ENCODE measurements around the gene F10.
"Not testable (repeated sequence)": the region's sequence is repeated elsewhere in the genome, so short reads cannot be mapped to it uniquely, and the experiment has no call there.

F10 gene

DNA sequence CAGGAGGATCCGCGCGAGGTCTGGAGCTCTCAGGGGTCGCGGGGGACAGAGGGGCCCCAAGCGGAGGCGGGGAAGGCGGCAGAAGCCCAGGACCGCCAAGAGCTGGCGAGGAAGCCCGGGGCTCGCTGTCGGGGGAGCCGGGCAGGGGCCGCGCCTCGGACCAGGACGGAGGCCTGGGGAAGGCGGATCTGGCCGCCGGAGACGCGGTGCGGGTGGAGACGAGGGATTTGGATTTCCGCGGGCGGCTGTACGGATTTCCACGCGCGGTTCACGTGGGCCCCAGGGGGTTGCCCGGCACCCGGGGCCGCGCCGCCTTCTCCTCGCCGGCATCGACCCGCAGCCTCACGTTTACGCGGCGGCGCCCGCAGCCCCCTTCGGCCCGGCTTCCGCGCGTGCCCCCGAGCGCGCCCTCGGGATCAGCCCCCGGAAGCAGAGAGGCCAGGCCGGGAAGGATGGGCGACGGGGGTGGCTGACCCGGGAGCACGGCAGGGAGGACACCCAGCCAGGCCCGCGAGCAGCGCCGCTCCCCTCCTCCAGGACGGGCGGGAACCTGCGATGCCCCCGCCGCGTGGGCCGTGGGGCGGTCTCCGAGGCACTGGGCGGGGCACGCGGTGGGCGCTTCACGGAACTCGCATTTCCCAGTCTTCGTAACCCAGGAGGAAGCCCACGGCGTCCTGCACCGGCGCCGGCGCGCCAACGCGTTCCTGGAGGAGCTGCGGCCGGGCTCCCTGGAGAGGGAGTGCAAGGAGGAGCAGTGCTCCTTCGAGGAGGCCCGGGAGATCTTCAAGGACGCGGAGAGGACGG is 12.3 kb upstream of the F10 start:
- H3K4me3 ChIP-seq (ENCODE audit: low read depth, low read length): no peak overlapping the region

DNA sequence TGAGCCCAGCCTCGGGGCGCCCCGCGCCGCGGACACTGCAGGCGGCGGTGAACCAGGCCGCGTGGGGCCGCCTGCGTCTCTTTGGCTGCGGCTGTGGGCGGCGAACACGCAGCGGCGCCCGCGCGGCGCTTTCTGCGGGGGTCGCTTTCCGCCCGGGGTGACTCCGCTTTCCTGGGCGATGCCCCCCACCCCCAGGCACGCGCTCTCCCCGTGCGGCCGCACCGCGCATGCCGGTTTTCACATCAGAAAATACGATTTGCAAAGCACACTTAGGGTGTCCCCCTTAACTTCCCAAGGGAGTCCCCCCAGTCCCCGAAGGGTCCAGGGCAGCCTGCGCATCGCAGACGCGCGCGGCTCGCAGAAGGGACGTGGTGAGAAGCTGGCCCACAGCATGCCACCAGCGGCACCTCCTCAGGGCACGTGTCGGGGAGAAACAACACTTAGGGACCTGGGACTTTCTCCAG is 11.7 kb upstream of the F10 start:
- TF ChIP-seq, protein P1, sequence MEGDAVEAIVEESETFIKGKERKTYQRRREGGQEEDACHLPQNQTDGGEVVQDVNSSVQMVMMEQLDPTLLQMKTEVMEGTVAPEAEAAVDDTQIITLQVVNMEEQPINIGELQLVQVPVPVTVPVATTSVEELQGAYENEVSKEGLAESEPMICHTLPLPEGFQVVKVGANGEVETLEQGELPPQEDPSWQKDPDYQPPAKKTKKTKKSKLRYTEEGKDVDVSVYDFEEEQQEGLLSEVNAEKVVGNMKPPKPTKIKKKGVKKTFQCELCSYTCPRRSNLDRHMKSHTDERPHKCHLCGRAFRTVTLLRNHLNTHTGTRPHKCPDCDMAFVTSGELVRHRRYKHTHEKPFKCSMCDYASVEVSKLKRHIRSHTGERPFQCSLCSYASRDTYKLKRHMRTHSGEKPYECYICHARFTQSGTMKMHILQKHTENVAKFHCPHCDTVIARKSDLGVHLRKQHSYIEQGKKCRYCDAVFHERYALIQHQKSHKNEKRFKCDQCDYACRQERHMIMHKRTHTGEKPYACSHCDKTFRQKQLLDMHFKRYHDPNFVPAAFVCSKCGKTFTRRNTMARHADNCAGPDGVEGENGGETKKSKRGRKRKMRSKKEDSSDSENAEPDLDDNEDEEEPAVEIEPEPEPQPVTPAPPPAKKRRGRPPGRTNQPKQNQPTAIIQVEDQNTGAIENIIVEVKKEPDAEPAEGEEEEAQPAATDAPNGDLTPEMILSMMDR (IDR thresholded peaks at IDR 0.05; ENCODE audit: borderline replicate concordance, insufficient read depth, low read depth, low read length): no peak
- no peak overlapping the region for H3K4me3 ChIP-seq (ENCODE audit: low read depth, low read length)

More for the DNA sequence above, 12.3 kb upstream of the F10 start:
- TF ChIP-seq, protein P1 (IDR thresholded peaks at IDR 0.05; ENCODE audit: borderline replicate concordance, insufficient read depth, low read depth, low read length): no peak

DNA sequence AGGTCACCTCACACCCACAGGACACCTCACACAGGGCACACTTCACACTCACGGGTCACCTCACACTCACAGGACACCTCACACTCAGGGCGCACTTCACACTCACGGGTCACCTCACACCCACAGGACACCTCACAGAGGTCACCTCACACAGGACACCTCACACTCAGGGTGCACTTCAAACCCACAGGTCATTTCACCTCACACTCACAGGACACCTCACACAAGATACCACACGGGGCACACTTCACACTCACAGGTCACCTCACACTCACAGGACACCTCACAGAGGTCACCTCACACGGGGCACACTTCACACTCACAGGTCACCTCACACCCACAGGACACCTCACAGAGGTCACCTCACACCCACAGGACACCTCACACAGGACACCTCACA is 10.8 kb upstream of the F10 start:
- H3K4me3 ChIP-seq (ENCODE audit: low read depth, low read length): not testable (repeated sequence)

DNA sequence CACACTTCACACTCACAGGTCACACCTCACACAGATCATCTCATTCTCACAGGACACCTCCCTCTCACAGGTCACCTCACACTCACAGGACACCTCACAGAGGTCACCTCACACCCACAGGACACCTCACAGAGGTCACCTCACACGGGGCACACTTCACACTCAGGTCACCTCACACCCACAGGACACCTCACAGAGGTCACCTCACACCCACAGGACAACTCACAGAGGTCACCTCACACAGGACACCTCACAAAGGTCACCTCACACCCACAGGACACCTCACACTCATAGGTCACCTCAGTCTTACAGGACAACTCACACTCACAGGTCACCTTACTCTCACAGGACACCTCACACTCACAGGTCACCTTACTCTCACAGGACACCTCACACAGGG is 10.1 kb upstream of the F10 start:
- H3K4me3 ChIP-seq (ENCODE audit: low read depth, low read length): not testable (repeated sequence)

DNA sequence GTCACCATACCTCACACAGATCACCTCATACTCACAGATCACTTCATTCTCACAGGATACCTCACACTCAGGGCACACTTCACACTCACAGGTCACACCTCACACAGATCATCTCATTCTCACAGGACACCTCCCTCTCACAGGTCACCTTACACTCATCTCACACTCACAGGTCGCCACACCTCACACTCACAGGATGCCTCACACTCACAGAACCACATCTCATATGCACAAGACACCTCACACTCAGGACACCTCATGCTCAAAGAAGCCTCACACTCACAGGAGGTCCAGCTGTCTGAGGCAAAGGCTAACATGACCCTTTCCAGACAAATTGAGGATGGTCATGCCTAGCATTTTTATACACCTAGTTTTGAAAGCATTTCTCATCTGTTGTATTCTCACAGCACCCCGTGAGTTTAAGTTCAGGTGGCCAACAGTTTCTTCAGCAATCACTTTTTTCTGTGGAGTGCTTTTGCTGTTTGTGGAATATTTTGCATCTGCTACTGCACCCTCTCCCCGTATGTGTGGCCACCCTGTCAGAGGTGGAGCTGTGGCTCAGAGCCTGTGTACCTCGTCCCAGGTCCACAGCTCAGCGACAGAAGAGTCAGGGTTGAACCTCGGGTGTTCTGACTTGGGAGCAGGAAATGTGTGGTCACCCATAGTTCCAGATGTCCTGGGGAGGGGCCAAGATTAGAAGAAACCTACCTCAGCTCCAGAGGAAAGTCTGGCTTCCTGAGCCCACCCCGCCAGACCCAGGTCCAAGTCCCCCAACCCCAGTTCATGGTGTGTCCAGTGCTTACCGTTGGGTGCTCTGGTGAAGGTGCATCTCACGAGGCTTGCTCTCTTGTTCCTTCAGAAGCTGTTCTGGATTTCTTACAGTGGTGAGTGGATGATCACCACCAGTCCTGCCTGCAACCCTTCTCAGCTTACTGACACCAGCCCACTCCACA is 9.4 kb upstream of the F10 start:
- TF ChIP-seq, protein P1 (IDR thresholded peaks at IDR 0.05; ENCODE audit: borderline replicate concordance, insufficient read depth, low read depth, low read length): no peak

GRCh38 chr13:113113846-113114271 is 8.7 kb upstream of the F10 start:
- no peak overlapping the region for H3K4me3 ChIP-seq (ENCODE audit: low read depth, low read length)
- TF ChIP-seq, protein P1 (IDR thresholded peaks at IDR 0.05; ENCODE audit: borderline replicate concordance, insufficient read depth, low read depth, low read length): no peak

More for the DNA sequence above, 9.4 kb upstream of the F10 start:
- H3K4me3 ChIP-seq (ENCODE audit: low read depth, low read length): no peak overlapping the region

DNA sequence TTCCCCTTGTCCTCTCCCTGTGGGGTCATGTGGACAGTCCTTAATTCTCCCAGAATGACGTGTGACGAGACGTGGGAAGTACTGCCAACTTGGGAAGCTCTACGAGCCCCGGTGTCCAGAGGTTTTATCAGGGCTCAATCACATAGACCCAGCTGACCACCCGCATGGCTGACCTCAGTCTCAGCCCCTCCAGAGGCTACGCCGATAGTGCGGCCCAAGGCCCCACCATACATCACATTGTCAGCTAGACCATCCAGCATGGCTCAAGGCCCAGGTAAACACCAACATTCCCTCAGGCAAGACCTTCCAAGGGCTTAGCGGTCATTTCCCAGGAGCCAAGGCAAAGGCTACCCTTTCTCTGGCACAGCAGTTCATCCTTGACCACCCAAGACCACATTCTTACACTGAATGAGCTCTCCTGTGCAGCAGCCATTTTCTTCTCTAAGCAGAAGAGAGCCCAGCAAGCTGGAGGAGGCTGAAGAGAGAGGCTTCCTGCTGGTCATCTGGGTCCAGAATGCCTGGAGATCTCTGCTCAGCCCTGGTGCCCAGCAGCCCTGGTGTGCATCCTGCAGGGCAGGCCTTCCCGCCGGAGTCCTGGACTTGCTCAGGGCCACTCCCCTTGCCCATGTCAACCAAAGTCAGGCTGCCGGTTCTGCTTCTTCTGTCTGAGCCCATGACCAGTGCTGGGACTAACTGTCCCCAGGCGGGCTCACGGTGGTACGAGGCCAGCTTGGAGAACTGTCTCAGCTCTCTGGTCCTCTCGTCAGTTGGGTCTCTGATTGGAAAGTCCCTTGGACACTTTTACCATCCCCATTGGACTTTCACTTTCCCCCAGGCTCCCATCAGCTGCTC is 7.9 kb upstream of the F10 start:
- TF ChIP-seq, protein P1 (IDR thresholded peaks at IDR 0.05; ENCODE audit: borderline replicate concordance, insufficient read depth, low read depth, low read length): no peak

More for the DNA sequence above, 7.9 kb upstream of the F10 start:
- no peak overlapping the region for H3K4me3 ChIP-seq (ENCODE audit: low read depth, low read length)
